HG02610 (cell line): Measurements from ENCODE around the gene MMP19.

ENCODE experiments used
- ATAC-seq: cut with Tn5 transposase; IDR thresholded peaks from one replicate; pipeline ENCODE4 v1.9.1; 2021; ENCODE audit warnings: mild to moderate bottlenecking, moderate library complexity; ENCODE audit not compliant: unreplicated experiment

The MMP19 gene

GRCh38 chr12:55816881-55817344 is 25.8 kb downstream of the MMP19 start:
- ATAC-seq, result no peak

- ATAC-seq, result no peak
Observed at GRCh38 chr12:55815473-55815872, 27.3 kb downstream of the MMP19 start.

GRCh38 chr12:55814257-55814656 is 28.5 kb downstream of the MMP19 start:
- ATAC-seq, result no peak

- ATAC-seq, result no peak
Observed at GRCh38 chr12:55812088-55812487, 30.6 kb downstream of the MMP19 start.

GRCh38 chr12:55809274-55809673 is 33.5 kb downstream of the MMP19 start:
- ATAC-seq, result no peak

GRCh38 chr12:55806982-55807381 is 35.8 kb downstream of the MMP19 start:
- no peak for ATAC-seq

- no peak for ATAC-seq
Observed at GRCh38 chr12:55797550-55797949, 45.2 kb downstream of the MMP19 start.

GRCh38 chr12:55797068-55797467 is 45.7 kb downstream of the MMP19 start:
- ATAC-seq, result no peak

GRCh38 chr12:55795950-55796349 is 46.8 kb downstream of the MMP19 start:
- ATAC-seq, result no peak

GRCh38 chr12:55789893-55790292 is 52.8 kb downstream of the MMP19 start:
- ATAC-seq, result no peak

GRCh38 chr12:55789171-55789570 is 53.6 kb downstream of the MMP19 start:
- no peak for ATAC-seq

- no peak for ATAC-seq
Observed at GRCh38 chr12:55788546-55788945, 54.2 kb downstream of the MMP19 start.
